ENCODE data around the gene N4BP2L2.

- TF ChIP-seq POLR2A (IDR thresholded peaks at IDR 0.05; ENCODE audit: low read depth, low read length), result no peak
- no peak for TF ChIP-seq MYC (IDR thresholded peaks at IDR 0.05; ENCODE audit: low read depth, low read length)
- TF ChIP-seq POLR2AphosphoS5 (IDR thresholded peaks at IDR 0.05; ENCODE audit: insufficient read depth, low read depth, low read length), result no peak
- no peak for TF ChIP-seq CTCF (IDR thresholded peaks at IDR 0.05; ENCODE audit: extremely low read depth in 1 of 2, insufficient read depth in 1 of 2, low read depth in 1 of 2, low read length in 2 of 2)
- no peak for TF ChIP-seq MAX (IDR thresholded peaks at IDR 0.05; ENCODE audit: insufficient read depth, insufficient read length)
Observed at GRCh38 chr13:32515246-32515645, 23.3 kb downstream of the N4BP2L2 start.
